ENCODE measurements around the gene PEAK1.

The PEAK1 gene

GRCh38 chr15:77387365-77388105, 32.4 kb downstream of the PEAK1 start:
- no peaks in the 10 kb centered on the region for H3K27me3 ChIP-seq (ENCODE audit: low read length)
- H3K9me2 ChIP-seq (replicated peaks; ENCODE audit: insufficient read depth, low read length), result no peaks in the 10 kb centered on the region
- H3K9me3 ChIP-seq (ENCODE audit: insufficient read depth, low read length), result no peaks in the 10 kb centered on the region
- no peak overlapping the region for H3K4me2 ChIP-seq (ENCODE audit: low read depth, low read length, poor library complexity, severe bottlenecking)
- H3K9ac ChIP-seq (ENCODE audit: low read length), result no peak overlapping the region
- no peak overlapping the region for H3K27ac ChIP-seq (ENCODE audit: low read depth, low read length)
- no peak for TF ChIP-seq EZH2phosphoT487 (conservative IDR thresholded peaks at IDR 0.05; ENCODE audit: low read length)
- TF ChIP-seq CTCF (IDR thresholded peaks at IDR 0.05; ENCODE audit: insufficient read depth, low read length, poor library complexity, severe bottlenecking), result no peak
- H3K79me2 ChIP-seq (ENCODE audit: insufficient read depth, low read length), result no peaks in the 10 kb centered on the region
- H3K36me3 ChIP-seq (ENCODE audit: low read length), result no peaks in the 10 kb centered on the region
- no peaks in the 10 kb centered on the region for H3F3A ChIP-seq (ENCODE audit: insufficient read depth)
- H2AFZ ChIP-seq (ENCODE audit: low read depth, low read length, severe bottlenecking), result no peak overlapping the region
- peaks cover 20% of the 10 kb centered on the region for H4K20me1 ChIP-seq (ENCODE audit: low read depth, low read length)
- no peak overlapping the region for H3K4me3 ChIP-seq (ENCODE audit: insufficient read depth, low read length, poor library complexity, severe bottlenecking)

GRCh38 chr15:77386626-77387025, 33.3 kb downstream of the PEAK1 start:
- no peaks in the 10 kb centered on the region for H3K79me2 ChIP-seq (ENCODE audit: insufficient read depth, low read length)
- no peak overlapping the region for H3K9ac ChIP-seq (ENCODE audit: low read length)
- H3F3A ChIP-seq (ENCODE audit: insufficient read depth), result no peaks in the 10 kb centered on the region

GRCh38 chr15:77384589-77385359, 35.1 kb downstream of the PEAK1 start:
- Histone ChIP-seq H3K9me2 (replicated peaks; ENCODE audit: insufficient read depth, low read length) (no peaks in the 10 kb centered on the region), H2AFZ (ENCODE audit: low read depth, low read length, severe bottlenecking) (no peak overlapping the region), H4K20me1 (ENCODE audit: low read depth, low read length) (peaks cover 19% of the 10 kb centered on the region), H3K27ac (ENCODE audit: low read depth, low read length) (no peak overlapping the region), H3K79me2 (ENCODE audit: insufficient read depth, low read length) (no peaks in the 10 kb centered on the region), H3F3A (ENCODE audit: insufficient read depth) (no peaks in the 10 kb centered on the region), H3K4me3 (ENCODE audit: insufficient read depth, low read length, poor library complexity, severe bottlenecking) (no peak overlapping the region), H3K27me3 (ENCODE audit: low read length) (no peaks in the 10 kb centered on the region), H3K4me2 (ENCODE audit: low read depth, low read length, poor library complexity, severe bottlenecking) (no peak overlapping the region), H3K36me3 (ENCODE audit: low read length) (no peaks in the 10 kb centered on the region), H3K9ac (ENCODE audit: low read length) (no peak overlapping the region), H3K9me3 (ENCODE audit: insufficient read depth, low read length) (no peaks in the 10 kb centered on the region)
- TF ChIP-seq EZH2phosphoT487 (conservative IDR thresholded peaks at IDR 0.05; ENCODE audit: low read length) (no peak), CTCF (IDR thresholded peaks at IDR 0.05; ENCODE audit: insufficient read depth, low read length, poor library complexity, severe bottlenecking) (no peak)

More at GRCh38 chr15:77386626-77387025, 33.3 kb downstream of the PEAK1 start:
- Histone ChIP-seq H3K27me3 (ENCODE audit: low read length) (no peaks in the 10 kb centered on the region), H4K20me1 (ENCODE audit: low read depth, low read length) (peaks cover 16% of the 10 kb centered on the region), H2AFZ (ENCODE audit: low read depth, low read length, severe bottlenecking) (no peak overlapping the region), H3K4me3 (ENCODE audit: insufficient read depth, low read length, poor library complexity, severe bottlenecking) (no peak overlapping the region), H3K4me2 (ENCODE audit: low read depth, low read length, poor library complexity, severe bottlenecking) (no peak overlapping the region), H3K9me3 (ENCODE audit: insufficient read depth, low read length) (no peaks in the 10 kb centered on the region), H3K36me3 (ENCODE audit: low read length) (no peaks in the 10 kb centered on the region), H3K9me2 (replicated peaks; ENCODE audit: insufficient read depth, low read length) (no peaks in the 10 kb centered on the region), H3K27ac (ENCODE audit: low read depth, low read length) (no peak overlapping the region)
- no peak for TF ChIP-seq EZH2phosphoT487 (conservative IDR thresholded peaks at IDR 0.05; ENCODE audit: low read length)
- no peak for TF ChIP-seq CTCF (IDR thresholded peaks at IDR 0.05; ENCODE audit: insufficient read depth, low read length, poor library complexity, severe bottlenecking)

Measured in SU-DHL-6 (cell line).